GM19193 (cell line): ENCODE data around the gene CENPN.
A peak's percentile ranks its signal among the peaks of the same experiment; 100 is the strongest.

Experiments used
- POLR2A ChIP-seq: IDR thresholded peaks from 4 replicates; pipeline ENCODE4 v1.6.1; 2011; ENCODE audit not compliant: insufficient read depth, insufficient read length; ENCODE audit errors: extremely low read depth

The CENPN gene

GRCh38 chr16:81000873-81001272 is 6.1 kb upstream of the CENPN start:
- TF ChIP-seq POLR2A: no peak

- TF ChIP-seq POLR2A: no peak
Measured at GRCh38 chr16:81001330-81001729, 5.7 kb upstream of the CENPN start.

- TF ChIP-seq POLR2A: no peak
Measured at GRCh38 chr16:81003064-81003463, 4.0 kb upstream of the CENPN start.

GRCh38 chr16:81003610-81004460 is 3.2 kb upstream of the CENPN start:
- no peak for TF ChIP-seq POLR2A

- no peak for TF ChIP-seq POLR2A
Measured at GRCh38 chr16:81004646-81005353, 2.2 kb upstream of the CENPN start.

- no peak for TF ChIP-seq POLR2A
Measured at GRCh38 chr16:81005610-81006161, 1.3 kb upstream of the CENPN start.

- no peak for TF ChIP-seq POLR2A
Measured at GRCh38 chr16:81006211-81006812, 702 bp upstream of the CENPN start.

- TF ChIP-seq POLR2A: no peak
Measured at GRCh38 chr16:81008505-81008789, 1.4 kb downstream of the CENPN start.

- no peak for TF ChIP-seq POLR2A
Measured at GRCh38 chr16:81012974-81013373, 6.0 kb downstream of the CENPN start.

GRCh38 chr16:81014672-81015071 is 7.7 kb downstream of the CENPN start:
- TF ChIP-seq POLR2A: no peak

GRCh38 chr16:81018496-81018895 is 11.5 kb downstream of the CENPN start:
- no peak for TF ChIP-seq POLR2A

- TF ChIP-seq POLR2A: no peak
Measured at GRCh38 chr16:81026429-81026828, 19.4 kb downstream of the CENPN start.

- TF ChIP-seq POLR2A: no peak
Measured at GRCh38 chr16:81029930-81030604, 23.1 kb downstream of the CENPN start.

- peak; percentile 77 for TF ChIP-seq POLR2A
Measured at GRCh38 chr16:81035398-81035974, 28.5 kb downstream of the CENPN start, which contains the start of gene ATMIN. ATMIN (plus strand) TSS chr16:81035842; CDS start chr16:81035871, 29 bp downstream.
